Adrenal gland (tissue), 5 donors: ENCODE measurements around the gene CCNY.

Experiments
- CTCF ChIP-seq, 6 experiments: fragments of 450-650 bp in 4 of 6; fragments of 200-600 bp in 2 of 6; sonication (generic) in 1 of 6; IDR thresholded peaks; 1 replicate in 5 of 6; 2 replicates in 1 of 6; pipeline versions ENCODE4 v1.5.1 to v1.8.0; 2016 to 2021; ENCODE audit warnings: antibody characterized with exemption in 6 of 6, mild to moderate bottlenecking in 2 of 6, moderate library complexity in 1 of 6
- POLR2A ChIP-seq, 2 donors: fragments of 450-650 bp; IDR thresholded peaks; one replicate each; pipeline ENCODE4 v1.6.1; 2017; ENCODE audit warnings: antibody characterized with exemption in 2 of 2, mild to moderate bottlenecking in 2 of 2, moderate library complexity in 1 of 2
- donor health status: DM: no; HTN: no; CAD: no.

- TF ChIP-seq POLR2A (IDR thresholded peaks at IDR 0.05) (no peak), CTCF (IDR thresholded peaks at IDR 0.05) (no peak)
Measured at GRCh38 chr10:35420827-35421552, 84.7 kb downstream of the CCNY start.
